OCI-LY7 (cell line): ENCODE results near the gene CASP8. TPM values are rescaled to one million over a fixed set of nuclear protein-coding genes. Genes with fewer than 3 reads are reported as not detected.

Experiments
- BruUV-seq: library from RNA; stranded (reverse); fragments of 400-500 nt; replicated peaks from 2 replicates; lab custom pipeline; 2021; lab: Mats Ljungman, UMichigan
- CTCF ChIA-PET: fragments of 300-600 bp; sonication (Branson Sonifier 250); formaldehyde crosslinking; loops from one replicate; lab custom pipeline; 2022; ENCODE audit warnings: antibody characterized with exemption; ENCODE audit not compliant: unreplicated experiment; lab: Charles Lee
- POLR2A ChIA-PET: fragments of 300-600 bp; sonication (Branson Sonifier 250); formaldehyde crosslinking; loops from one replicate; lab custom pipeline; 2022; ENCODE audit warnings: antibody characterized with exemption; lab: Charles Lee
- DNase-seq: peaks from one replicate; pipeline ENCODE4 v3.0.0-alpha.2; 2015; ENCODE audit warnings: low spot score
- H2AFZ ChIP-seq: fragments of 200-600 bp; sonication (generic), shearing (Covaris generic); 2 replicates; pipeline ENCODE4 v1.6.1; 2014; ENCODE audit warnings: mild to moderate bottlenecking, antibody characterized with exemption, low read length, moderate library complexity
- H3K27ac ChIP-seq: fragments of 200-600 bp; sonication (generic); 2 replicates; pipeline ENCODE4 v1.5.1; 2014; ENCODE audit warnings: mixed run types, low read depth, mild to moderate bottlenecking, moderate library complexity, low read length, inconsistent platforms; ENCODE audit not compliant: poor library complexity, severe bottlenecking
- H3K36me3 ChIP-seq: fragments of 200-600 bp; sonication (generic); 2 replicates; pipeline ENCODE4 v1.6.1; 2014; ENCODE audit warnings: mild to moderate bottlenecking, antibody characterized with exemption, low read length, moderate library complexity, mixed read lengths; ENCODE audit not compliant: insufficient read depth
- H3K4me1 ChIP-seq: fragments of 200-600 bp; sonication (generic); 2 replicates; pipeline ENCODE4 v1.5.1; 2014; ENCODE audit warnings: mild to moderate bottlenecking, low read length; ENCODE audit not compliant: insufficient read depth, poor library complexity, severe bottlenecking
- H3K4me2 ChIP-seq: fragments of 200-600 bp; sonication (generic); 2 replicates; pipeline ENCODE4 v1.6.1; 2014; ENCODE audit warnings: mild to moderate bottlenecking, low read length
- H3K4me3 ChIP-seq: fragments of 200-600 bp; sonication (generic); 2 replicates; pipeline ENCODE4 v1.5.1; 2014; ENCODE audit warnings: mild to moderate bottlenecking, low read depth, low read length; ENCODE audit not compliant: poor library complexity, severe bottlenecking
- H3K79me2 ChIP-seq: fragments of 200-600 bp; sonication (generic); 2 replicates; pipeline ENCODE4 v1.6.1; 2016; ENCODE audit warnings: low read depth, mild to moderate bottlenecking, low read length, moderate library complexity, mixed read lengths; ENCODE audit not compliant: insufficient read depth
- H3K9me2 ChIP-seq: fragments of 200-600 bp; sonication (generic); 2 replicates; pipeline ENCODE4 v1.6.1; 2016; ENCODE audit warnings: mild to moderate bottlenecking, low read length, mixed read lengths; ENCODE audit not compliant: insufficient read depth
- H3K9me3 ChIP-seq: fragments of 200-600 bp; sonication (generic); 2 replicates; pipeline ENCODE4 v1.6.1; 2014; ENCODE audit warnings: mild to moderate bottlenecking, mixed run types, low read length, mixed read lengths
- H4K20me1 ChIP-seq: fragments of 200-600 bp; sonication (generic); 2 replicates; pipeline ENCODE4 v1.6.1; 2014; ENCODE audit warnings: mild to moderate bottlenecking, antibody characterized with exemption, low read length, moderate library complexity, mixed read lengths; ENCODE audit not compliant: insufficient read depth
- CTCF ChIP-seq: fragments of 200-600 bp; sonication (generic); conservative IDR thresholded peaks from 2 replicates; pipeline ENCODE4 v1.5.1; 2014; ENCODE audit warnings: mild to moderate bottlenecking, antibody characterized with exemption, low read length, moderate library complexity, mixed read lengths
- EZH2phosphoT487 ChIP-seq: fragments of 200-600 bp; sonication (generic); IDR thresholded peaks from 2 replicates; pipeline ENCODE4 v1.6.1; 2018; ENCODE audit warnings: low read depth, borderline replicate concordance, mild to moderate bottlenecking, mixed run types, antibody characterized with exemption, low read length, moderate library complexity, mixed read lengths
- intact Hi-C: fragments of 100-400 bp; cut with micrococcal nuclease; formaldehyde crosslinking; loops from one replicate; pipeline ENCODE4 v1.10.0; 2022; ENCODE audit not compliant: unreplicated experiment
- total RNA-seq, 2 experiments: library from RNA; depleted of rRNA in 1 of 2; stranded (reverse); fragments of >200 nt in 1 of 2; shearing (Covaris generic) in 1 of 2; gene quantifications; 2 replicates each; pipeline ENCODE4 v1.2.3, GENCODE V29; 2014 to 2022

Gene CASP8
- total RNA-seq, 2 experiments from 2014 or later: 32.4 to 34.7 TPM

GRCh38 chr2:201257381-201257955 lies 2.9 kb upstream of the CASP8 start:
- H4K20me1 ChIP-seq: peaks cover 6% of the 10 kb centered on the region; the same call in 1 of the 2 replicates
- H3K4me1 ChIP-seq: peaks cover 41% of the 10 kb centered on the region
- H3K4me2 ChIP-seq: peak overlapping the region; percentile 88
- TSS peak; percentile 91 for BruUV-seq
- DNase-seq: peak; percentile 68
- H3K36me3 ChIP-seq: 0 out of 2 replicates have a peak, but pooled peaks cover 5% of the 10 kb centered on the region
- ChIA-PET CTCF (no interaction called here), POLR2A (interaction anchor here (0.7 kb wide), 1 partner anchor 560 kb away, joined by 6 read pairs; no protein-coding TSS in a partner anchor)
- intact Hi-C loops: no loop called here
- H3K4me3 ChIP-seq: peak overlapping the region; percentile 69
- no peaks in the 10 kb centered on the region for H3K9me3 ChIP-seq
- H2AFZ ChIP-seq: peak overlapping the region; percentile 73
- no peaks in the 10 kb centered on the region for H3K9me2 ChIP-seq
- TF ChIP-seq CTCF (no peak), EZH2phosphoT487 (no peak)
- peak overlapping the region; percentile 93 for H3K27ac ChIP-seq
- peaks cover 38% of the 10 kb centered on the region for H3K79me2 ChIP-seq

GRCh38 chr2:201257956-201258665 lies 2.2 kb upstream of the CASP8 start:
- Histone ChIP-seq H3K9me3 (no peaks in the 10 kb centered on the region), H4K20me1 (peaks cover 6% of the 10 kb centered on the region; the same call in 1 of the 2 replicates), H3K4me1 (peaks cover 47% of the 10 kb centered on the region), H3K79me2 (peaks cover 44% of the 10 kb centered on the region), H3K4me3 (peak overlapping the region; percentile 69), H2AFZ (peak overlapping the region; percentile 73), H3K27ac (peak overlapping the region; percentile 93), H3K4me2 (peak overlapping the region; percentile 88), H3K9me2 (no peaks in the 10 kb centered on the region), H3K36me3 (0 out of 2 replicates have a peak, but pooled peaks cover 5% of the 10 kb centered on the region)
- ChIA-PET POLR2A (interaction anchor here (0.5 to 0.7 kb wide), 2 partner anchors 147 to 559 kb away, joined by 3 to 6 read pairs; no protein-coding TSS in a partner anchor), CTCF (interaction anchor here (2.3 kb wide), 1 partner anchor 26 kb away, joined by 7 read pairs; no protein-coding TSS in a partner anchor)
- peak; percentile 84 for DNase-seq
- TSS peak; percentile 9 for BruUV-seq
- TF ChIP-seq EZH2phosphoT487 (no peak), CTCF (peak; percentile 18; the same call in 1 of the 2 replicates)
- intact Hi-C loops: loop anchor here (1.0 to 2.0 kb wide), 2 partner anchors 22 to 193 kb away; partner anchors contain the start of genes STRADB and TRAK2
